Measurements from ENCODE around the gene HOXA13. TPM values are rescaled to one million over a fixed set of nuclear protein-coding genes. Genes with fewer than 3 reads are reported as not detected.
A peak's percentile ranks its signal among the peaks of the same experiment; 100 is the strongest.

Gene HOXA13
- total RNA-seq, 2 experiments from 2014 or later = not detected

DNA sequence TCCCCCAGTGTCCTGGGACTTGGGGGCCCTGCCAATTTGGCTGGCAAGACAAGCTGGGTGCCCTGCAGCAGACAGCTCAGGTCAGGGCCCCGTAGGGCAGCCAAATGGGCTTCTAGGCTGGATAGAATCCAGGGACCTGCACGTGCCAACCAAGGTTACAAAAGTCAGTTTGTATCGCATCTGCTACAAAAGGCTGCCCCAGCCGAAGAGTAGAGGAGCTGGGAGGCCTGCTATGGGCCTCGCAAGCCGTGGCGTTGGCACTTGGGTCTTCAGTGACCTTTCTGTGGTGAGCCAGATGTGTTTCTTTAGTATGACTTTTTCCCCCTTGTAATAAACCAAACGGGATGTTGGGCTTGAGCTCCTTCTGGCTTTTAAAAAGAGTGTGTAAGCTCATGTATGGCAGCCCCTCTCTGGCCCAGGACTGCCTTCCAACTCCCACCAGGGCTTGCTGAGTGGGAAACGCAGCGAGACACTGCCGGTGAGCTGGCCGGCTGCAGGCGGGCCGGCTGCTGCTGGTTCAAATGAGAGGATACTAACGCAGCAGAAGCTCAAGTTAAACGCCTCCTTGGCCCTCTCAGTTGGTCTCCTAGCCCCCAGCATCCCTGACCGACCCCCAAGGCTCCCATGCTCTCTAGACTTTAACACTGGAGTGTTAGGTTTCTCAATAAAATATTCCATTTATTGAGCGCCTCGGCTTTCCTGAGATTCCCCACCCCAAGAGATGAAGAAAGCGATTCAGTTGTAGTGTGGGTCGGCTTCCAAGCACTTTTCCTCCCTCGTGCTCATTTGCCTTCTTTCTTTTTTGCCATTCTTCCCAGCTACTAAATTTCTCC lies 22.7 kb downstream of the HOXA13 start:
- peaks cover 8% of the 10 kb centered on the region for H3K4me1 Mint-ChIP-seq (ENCODE audit: low read depth)
- POLR2A ChIA-PET = interaction anchor here (1.1 kb wide), 1 partner anchor 15 kb away, joined by 3 read pairs; no protein-coding TSS in a partner anchor
- no peak overlapping the region for H3K27ac Mint-ChIP-seq
- no peak for DNase-seq
- no peak for TF ChIP-seq CTCF (IDR thresholded peaks at IDR 0.05)
- no peaks in the 10 kb centered on the region for H3K9me3 Mint-ChIP-seq
- no peak for ATAC-seq
- intact Hi-C loops (cut with micrococcal nuclease) = no loop called here
- CTCF ChIA-PET = interaction anchor here (0.7 to 10.4 kb wide), 11 partner anchors 11 to 490 kb away, joined by 3 to 61 read pairs (median 4); partner anchors contain the start of genes HOXA7 and HOXA9
- H3K36me3 Mint-ChIP-seq (ENCODE audit: low read depth) = no peaks in the 10 kb centered on the region
- H3K27me3 Mint-ChIP-seq = peaks cover 67% of the 10 kb centered on the region
- H3K4me3 Mint-ChIP-seq = no peak overlapping the region

- CTCF ChIA-PET = interaction anchor here (0.8 to 10.4 kb wide), 7 partner anchors 11 to 489 kb away, joined by 3 to 61 read pairs (median 4); partner anchors contain the start of genes HOXA7 and HOXA9
- H3K4me1 Mint-ChIP-seq (ENCODE audit: low read depth) = peaks cover 14% of the 10 kb centered on the region
- POLR2A ChIA-PET = no interaction called here
- intact Hi-C loops (cut with micrococcal nuclease) = no loop called here
- peaks cover 68% of the 10 kb centered on the region for H3K27me3 Mint-ChIP-seq
- H3K9me3 Mint-ChIP-seq = no peaks in the 10 kb centered on the region
- H3K27ac Mint-ChIP-seq = no peak overlapping the region
- ATAC-seq = no peak
- no peak overlapping the region for H3K4me3 Mint-ChIP-seq
- no peaks in the 10 kb centered on the region for H3K36me3 Mint-ChIP-seq (ENCODE audit: low read depth)
- no peak for TF ChIP-seq CTCF (IDR thresholded peaks at IDR 0.05)
- DNase-seq = no peak
Measured at GRCh38 chr7:27176524-27176845, 23.4 kb downstream of the HOXA13 start.

DNA sequence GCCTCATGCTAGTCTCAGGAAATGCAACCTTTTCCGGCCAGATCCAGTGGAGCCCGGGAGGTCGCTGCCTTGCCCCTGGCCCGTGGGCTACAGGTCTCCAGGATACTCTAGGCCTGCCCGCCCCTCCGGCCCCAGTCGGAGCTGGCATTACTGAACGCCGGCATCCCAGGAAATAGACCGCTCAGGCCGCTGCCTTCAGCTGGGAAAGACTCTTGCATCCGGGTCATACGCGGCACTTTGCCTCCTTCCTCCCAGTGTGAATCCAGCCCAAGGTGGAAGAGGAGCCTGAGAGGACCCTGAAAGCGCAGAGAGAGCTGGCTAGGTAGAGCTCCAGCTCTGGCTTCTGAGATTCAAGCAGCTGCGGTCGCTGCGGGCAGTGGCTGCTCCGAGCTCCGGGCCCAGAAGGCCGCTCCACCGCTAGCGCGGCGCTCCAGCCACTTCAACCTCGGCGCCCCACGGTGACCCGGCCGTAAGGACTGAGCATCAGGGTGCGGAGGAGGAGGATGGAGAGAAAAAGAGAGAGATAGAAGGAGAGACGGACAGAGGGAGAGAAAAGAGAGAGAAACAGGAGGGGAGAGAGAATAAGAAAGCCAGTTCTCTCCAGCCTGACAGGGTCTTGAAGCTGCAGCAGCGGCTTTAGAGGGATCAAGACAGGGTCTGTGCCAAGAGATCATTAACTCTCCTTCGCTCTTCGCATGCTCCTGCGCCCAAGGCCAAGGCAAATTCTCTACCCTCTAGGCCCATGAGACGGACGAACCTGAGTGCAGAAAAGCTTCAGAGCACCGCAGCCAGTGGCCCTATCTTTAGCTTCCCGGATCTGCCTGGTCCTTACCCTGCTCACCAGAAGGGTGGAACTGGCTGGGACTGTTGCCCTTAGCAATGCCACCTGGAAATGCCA lies 24.0 kb downstream of the HOXA13 start:
- no peaks in the 10 kb centered on the region for H3K9me3 Mint-ChIP-seq
- H3K4me3 Mint-ChIP-seq = no peak overlapping the region
- intact Hi-C loops (cut with micrococcal nuclease) = no loop called here
- POLR2A ChIA-PET = no interaction called here
- no peak overlapping the region for H3K27ac Mint-ChIP-seq
- H3K4me1 Mint-ChIP-seq (ENCODE audit: low read depth) = peaks cover 15% of the 10 kb centered on the region
- CTCF ChIA-PET = interaction anchor here (0.7 to 10.4 kb wide), 7 partner anchors 10 to 489 kb away, joined by 3 to 61 read pairs (median 5); partner anchors contain the start of genes HOXA3, HOXA7 and HOXA9
- H3K36me3 Mint-ChIP-seq (ENCODE audit: low read depth) = no peaks in the 10 kb centered on the region
- ATAC-seq (no peak), DNase-seq (no peak)
- peaks cover 70% of the 10 kb centered on the region for H3K27me3 Mint-ChIP-seq
- TF ChIP-seq CTCF (IDR thresholded peaks at IDR 0.05) = no peak

DNA sequence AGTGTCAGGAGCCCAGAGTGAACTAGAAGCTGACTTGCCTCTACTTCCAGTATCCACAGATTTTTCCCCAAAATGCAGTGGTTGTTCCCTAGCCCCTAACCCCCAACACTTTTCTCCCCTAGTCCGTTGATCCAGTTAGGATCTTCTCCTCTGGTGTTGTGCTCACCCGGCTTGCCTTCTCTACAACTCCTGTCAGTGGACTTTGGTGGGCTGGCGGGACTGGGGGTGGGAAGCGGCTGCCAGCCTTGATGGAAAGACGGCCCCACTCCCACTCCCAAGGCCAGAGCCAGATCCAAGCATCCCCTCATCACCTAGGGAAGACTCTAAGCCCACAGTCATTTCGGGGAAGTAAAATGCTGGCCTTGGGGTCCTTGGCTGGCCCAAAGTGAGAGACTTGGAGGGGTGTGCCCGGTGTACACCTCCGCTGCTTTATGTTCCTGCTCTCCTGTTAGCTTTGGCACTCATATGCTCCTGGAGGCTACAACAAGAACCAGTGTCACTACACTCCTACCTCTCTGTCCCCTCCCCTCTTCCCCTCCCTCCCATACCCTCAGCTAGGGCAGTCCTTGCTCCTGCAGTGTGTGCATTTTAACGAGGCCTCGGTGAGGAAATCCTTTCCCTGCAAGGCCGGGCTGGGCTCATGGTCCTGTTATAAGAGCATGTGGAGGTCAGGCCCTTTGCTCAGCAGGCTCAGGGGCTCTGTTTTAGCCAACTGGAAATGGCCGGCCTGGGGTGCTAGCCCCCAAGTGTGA lies 24.8 kb downstream of the HOXA13 start:
- Mint-ChIP-seq H3K36me3 (ENCODE audit: low read depth) (no peaks in the 10 kb centered on the region), H3K27ac (no peak overlapping the region), H3K27me3 (peaks cover 72% of the 10 kb centered on the region), H3K4me3 (peak overlapping the region; percentile 12), H3K4me1 (ENCODE audit: low read depth) (peaks cover 15% of the 10 kb centered on the region), H3K9me3 (no peaks in the 10 kb centered on the region)
- DNase-seq (no peak), ATAC-seq (no peak)
- ChIA-PET CTCF (interaction anchor here (0.7 to 10.4 kb wide), 5 partner anchors 12 to 23 kb away, joined by 4 to 61 read pairs (median 7); partner anchors contain the start of gene HOXA3), POLR2A (no interaction called here)
- intact Hi-C loops (cut with micrococcal nuclease) = loop anchor here (5.0 kb wide), 1 partner anchor 67 kb away; the partner anchor contains the start of gene EVX1
- no peak for TF ChIP-seq CTCF (IDR thresholded peaks at IDR 0.05)
